ENCODE measurements around the gene TTC7B.

The TTC7B gene

DNA sequence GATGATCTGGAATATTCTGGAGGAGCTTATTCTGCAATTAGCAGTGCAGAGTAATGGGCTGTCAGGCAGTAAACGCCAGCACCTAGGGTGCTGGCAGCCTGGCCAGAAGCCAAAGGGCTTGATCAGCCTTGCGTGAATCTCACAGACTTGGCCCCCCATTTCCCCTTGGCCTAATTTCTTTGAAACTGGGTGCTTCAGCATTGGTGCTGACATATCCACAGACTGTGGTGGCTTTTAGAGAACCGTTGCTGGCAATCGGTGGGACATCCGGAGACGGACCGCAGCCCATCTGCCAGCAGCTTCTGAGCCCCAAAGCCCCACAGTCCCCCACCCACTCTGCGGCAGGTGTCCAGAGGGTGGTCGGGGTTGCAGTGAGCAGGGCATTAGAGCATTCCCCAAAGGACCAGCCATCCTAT lies 262.3 kb downstream of the TTC7B start:
- TF ChIP-seq NFIC (IDR thresholded peaks at IDR 0.05): peak; percentile 50
- no peak for TF ChIP-seq CEBPB (IDR thresholded peaks at IDR 0.05)

DNA sequence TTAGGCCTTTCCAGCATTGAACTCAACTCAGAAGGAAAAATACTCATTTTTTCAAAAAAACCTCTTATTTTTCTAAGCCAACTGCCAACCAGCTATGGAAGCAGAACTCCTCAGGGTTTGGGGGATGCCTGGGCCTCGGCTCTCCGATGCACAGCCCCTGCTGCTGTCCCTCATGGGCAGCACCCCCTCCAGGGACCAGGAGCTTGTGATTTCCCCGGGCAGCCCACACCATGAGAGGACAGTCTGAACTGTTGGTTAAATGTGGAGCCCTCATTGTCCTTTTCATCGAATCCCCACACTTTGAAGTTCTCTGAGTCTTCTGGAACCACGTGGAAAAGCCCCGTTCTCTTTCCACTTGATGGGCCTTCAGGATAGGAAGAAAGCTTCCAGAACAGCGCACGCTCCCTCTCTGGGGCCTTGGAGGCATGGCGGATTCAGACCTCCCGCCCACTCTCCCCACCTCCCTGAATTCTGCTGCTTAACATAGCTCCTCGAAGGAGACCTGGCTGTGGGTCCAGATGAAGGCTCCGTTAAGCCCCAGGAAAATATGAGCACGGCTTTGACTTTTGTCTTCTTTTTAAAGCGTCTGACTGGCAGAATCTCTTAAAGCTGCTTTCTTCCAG lies 262.8 kb downstream of the TTC7B start:
- TF ChIP-seq NFIC (IDR thresholded peaks at IDR 0.05): no peak
- TF ChIP-seq TEAD4 (IDR thresholded peaks at IDR 0.05): no peak
- no peak for TF ChIP-seq RAD21 (IDR thresholded peaks at IDR 0.05; ENCODE audit: low read depth)
- no peak for TF ChIP-seq ZBTB7A (IDR thresholded peaks at IDR 0.05; ENCODE audit: low read depth)
- no peak for TF ChIP-seq YY1 (IDR thresholded peaks at IDR 0.05; ENCODE audit: low read depth)
- TF ChIP-seq, protein P1, sequence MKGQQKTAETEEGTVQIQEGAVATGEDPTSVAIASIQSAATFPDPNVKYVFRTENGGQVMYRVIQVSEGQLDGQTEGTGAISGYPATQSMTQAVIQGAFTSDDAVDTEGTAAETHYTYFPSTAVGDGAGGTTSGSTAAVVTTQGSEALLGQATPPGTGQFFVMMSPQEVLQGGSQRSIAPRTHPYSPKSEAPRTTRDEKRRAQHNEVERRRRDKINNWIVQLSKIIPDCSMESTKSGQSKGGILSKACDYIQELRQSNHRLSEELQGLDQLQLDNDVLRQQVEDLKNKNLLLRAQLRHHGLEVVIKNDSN (IDR thresholded peaks at IDR 0.05): no peak
- TF ChIP-seq EGR1 (IDR thresholded peaks at IDR 0.05): no peak
- TF ChIP-seq TCF12 (IDR thresholded peaks at IDR 0.05; ENCODE audit: low read depth): no peak

DNA sequence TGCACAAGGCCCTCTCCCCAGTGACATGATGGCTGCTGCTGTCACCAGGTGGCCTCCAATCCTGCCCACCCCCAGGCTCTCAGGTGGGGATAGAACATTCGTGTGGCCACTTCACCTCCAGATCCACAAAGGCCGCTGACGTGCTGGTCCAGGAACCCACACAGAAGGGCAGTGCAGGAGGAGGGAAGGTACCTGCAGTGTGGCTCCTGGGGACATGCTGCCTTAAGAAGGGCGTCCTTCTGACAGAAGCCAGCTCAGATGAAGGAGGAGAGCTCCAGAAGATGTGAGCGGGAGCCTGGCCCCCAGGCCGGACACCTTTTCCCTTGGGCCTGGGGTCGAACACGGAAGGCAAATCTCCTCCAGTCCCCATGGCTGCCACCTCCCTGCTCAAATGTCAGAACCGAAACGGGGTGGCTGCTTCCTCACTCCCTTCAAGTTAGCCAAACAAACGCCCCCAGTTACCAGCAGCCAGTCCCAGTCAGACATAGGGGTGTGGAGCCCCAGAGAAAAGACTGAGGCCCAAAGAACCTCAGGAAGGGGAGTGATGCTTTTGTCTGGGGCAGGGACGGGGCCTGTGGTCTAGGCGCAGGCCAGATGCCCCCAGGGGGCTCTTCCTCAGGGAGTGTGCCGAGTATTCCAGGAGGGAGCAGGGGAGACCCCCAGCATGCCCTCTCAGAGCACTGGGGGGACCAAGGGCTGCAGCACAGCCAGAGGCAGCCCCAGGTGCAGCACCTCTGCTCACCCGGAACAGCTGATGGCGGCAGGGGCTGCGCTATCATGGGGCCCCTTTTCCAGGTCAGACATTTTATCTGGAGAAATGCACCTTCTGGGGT lies 263.5 kb downstream of the TTC7B start:
- TF ChIP-seq EGR1 (IDR thresholded peaks at IDR 0.05) (no peak), TEAD4 (IDR thresholded peaks at IDR 0.05) (no peak), ZBTB7A (IDR thresholded peaks at IDR 0.05; ENCODE audit: low read depth) (no peak), CREB1 (IDR thresholded peaks at IDR 0.05; ENCODE audit: low read depth) (no peak), TAF1 (IDR thresholded peaks at IDR 0.05; ENCODE audit: low read depth) (no peak), NFIC (IDR thresholded peaks at IDR 0.05) (no peak), YY1 (IDR thresholded peaks at IDR 0.05; ENCODE audit: low read depth) (no peak), CEBPB (IDR thresholded peaks at IDR 0.05) (no peak), RAD21 (IDR thresholded peaks at IDR 0.05; ENCODE audit: low read depth) (no peak), FOXM1 (IDR thresholded peaks at IDR 0.05; ENCODE audit: borderline replicate concordance, low read depth) (no peak), TCF12 (IDR thresholded peaks at IDR 0.05; ENCODE audit: low read depth) (no peak)
- TF ChIP-seq, protein P1 (IDR thresholded peaks at IDR 0.05): no peak
- TF ChIP-seq, protein P2, sequence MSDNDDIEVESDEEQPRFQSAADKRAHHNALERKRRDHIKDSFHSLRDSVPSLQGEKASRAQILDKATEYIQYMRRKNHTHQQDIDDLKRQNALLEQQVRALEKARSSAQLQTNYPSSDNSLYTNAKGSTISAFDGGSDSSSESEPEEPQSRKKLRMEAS (IDR thresholded peaks at IDR 0.05): no peak

DNA sequence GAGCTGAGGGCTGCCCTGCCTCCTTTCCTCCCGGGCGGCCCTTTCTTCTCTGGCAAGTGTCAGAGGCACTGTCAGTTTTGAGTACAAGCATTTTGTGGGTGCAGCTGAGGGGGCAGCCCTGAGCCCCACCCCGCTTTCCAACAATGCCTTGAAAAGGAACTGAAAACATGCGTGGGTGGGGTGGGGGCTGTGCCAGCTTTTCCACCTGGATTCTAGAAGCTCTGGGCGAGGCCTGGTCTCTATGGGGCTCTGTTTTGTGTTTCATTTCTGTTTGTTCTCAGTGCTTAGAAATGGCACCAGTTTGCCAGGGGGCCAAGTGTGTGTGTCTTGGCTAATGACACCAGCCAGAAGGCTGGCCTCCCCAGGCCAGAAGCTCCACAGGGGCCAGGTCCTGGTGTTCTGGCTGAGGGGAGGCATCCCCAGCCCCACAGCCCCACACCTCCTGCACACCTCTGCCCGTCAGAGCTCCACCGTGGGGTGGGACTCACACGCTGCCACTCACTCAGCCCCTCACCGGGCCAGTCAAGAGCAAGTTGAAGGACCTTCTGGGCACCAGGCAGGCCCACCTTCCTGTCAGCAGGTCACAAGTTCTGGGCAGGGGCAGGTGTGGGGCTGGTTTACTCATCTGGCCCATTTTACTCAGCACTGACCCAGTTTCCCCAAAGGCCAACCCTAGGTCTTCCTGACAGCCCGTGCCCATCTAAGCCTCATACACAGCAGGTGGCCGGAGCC lies 264.3 kb downstream of the TTC7B start:
- TF ChIP-seq, protein P3, sequence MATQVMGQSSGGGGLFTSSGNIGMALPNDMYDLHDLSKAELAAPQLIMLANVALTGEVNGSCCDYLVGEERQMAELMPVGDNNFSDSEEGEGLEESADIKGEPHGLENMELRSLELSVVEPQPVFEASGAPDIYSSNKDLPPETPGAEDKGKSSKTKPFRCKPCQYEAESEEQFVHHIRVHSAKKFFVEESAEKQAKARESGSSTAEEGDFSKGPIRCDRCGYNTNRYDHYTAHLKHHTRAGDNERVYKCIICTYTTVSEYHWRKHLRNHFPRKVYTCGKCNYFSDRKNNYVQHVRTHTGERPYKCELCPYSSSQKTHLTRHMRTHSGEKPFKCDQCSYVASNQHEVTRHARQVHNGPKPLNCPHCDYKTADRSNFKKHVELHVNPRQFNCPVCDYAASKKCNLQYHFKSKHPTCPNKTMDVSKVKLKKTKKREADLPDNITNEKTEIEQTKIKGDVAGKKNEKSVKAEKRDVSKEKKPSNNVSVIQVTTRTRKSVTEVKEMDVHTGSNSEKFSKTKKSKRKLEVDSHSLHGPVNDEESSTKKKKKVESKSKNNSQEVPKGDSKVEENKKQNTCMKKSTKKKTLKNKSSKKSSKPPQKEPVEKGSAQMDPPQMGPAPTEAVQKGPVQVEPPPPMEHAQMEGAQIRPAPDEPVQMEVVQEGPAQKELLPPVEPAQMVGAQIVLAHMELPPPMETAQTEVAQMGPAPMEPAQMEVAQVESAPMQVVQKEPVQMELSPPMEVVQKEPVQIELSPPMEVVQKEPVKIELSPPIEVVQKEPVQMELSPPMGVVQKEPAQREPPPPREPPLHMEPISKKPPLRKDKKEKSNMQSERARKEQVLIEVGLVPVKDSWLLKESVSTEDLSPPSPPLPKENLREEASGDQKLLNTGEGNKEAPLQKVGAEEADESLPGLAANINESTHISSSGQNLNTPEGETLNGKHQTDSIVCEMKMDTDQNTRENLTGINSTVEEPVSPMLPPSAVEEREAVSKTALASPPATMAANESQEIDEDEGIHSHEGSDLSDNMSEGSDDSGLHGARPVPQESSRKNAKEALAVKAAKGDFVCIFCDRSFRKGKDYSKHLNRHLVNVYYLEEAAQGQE (IDR thresholded peaks at IDR 0.05; ENCODE audit: low read depth): no peak
- peak; percentile 50; the same call in 1 of the 2 replicates for TF ChIP-seq EGR1 (IDR thresholded peaks at IDR 0.05)

DNA sequence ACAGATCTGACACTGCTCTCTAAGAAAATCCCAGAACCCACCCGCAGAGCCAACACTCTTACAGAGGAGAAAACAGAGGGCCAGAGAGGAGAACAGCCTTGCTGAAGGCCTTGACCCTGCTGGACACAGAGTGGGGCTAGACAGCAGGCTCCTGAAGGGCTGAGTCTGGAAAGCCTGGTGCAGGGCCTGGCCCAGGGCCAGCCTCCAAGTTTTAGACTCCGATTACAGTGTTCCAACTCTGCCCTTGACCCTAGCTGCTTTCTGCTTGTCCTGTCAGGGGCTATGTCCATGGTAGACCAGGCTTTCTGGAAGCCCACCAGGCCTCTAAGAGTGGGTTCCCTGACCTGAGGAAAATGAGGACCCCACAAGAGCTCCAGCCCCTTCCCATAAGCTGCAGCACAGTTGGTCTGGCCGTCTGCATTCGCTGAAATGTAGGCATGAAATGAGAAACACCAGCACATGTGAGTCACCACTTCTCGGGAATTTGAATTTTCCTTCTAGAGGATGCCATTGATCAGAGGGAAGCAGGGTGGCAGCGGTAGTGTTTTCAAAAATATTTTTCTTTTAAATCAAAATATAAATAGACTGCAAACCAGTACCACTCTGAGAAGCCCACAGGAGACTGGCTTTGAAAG lies 265.0 kb downstream of the TTC7B start:
- TF ChIP-seq TAF1 (IDR thresholded peaks at IDR 0.05; ENCODE audit: low read depth) (no peak), CEBPB (IDR thresholded peaks at IDR 0.05) (no peak), CREB1 (IDR thresholded peaks at IDR 0.05; ENCODE audit: low read depth) (no peak), EGR1 (IDR thresholded peaks at IDR 0.05) (no peak), NFIC (IDR thresholded peaks at IDR 0.05) (no peak), EP300 (IDR thresholded peaks at IDR 0.05; ENCODE audit: borderline replicate concordance) (no peak), TCF12 (IDR thresholded peaks at IDR 0.05; ENCODE audit: low read depth) (no peak)
- TF ChIP-seq, protein P3 (IDR thresholded peaks at IDR 0.05; ENCODE audit: low read depth): no peak
- TF ChIP-seq, protein P1 (IDR thresholded peaks at IDR 0.05): no peak
- TF ChIP-seq, protein P2 (IDR thresholded peaks at IDR 0.05): no peak
